ENCODE measurements around the gene PRUNE2.

PRUNE2 gene

GRCh38 chr9:76734716-76735115 is 171.2 kb downstream of the PRUNE2 start:
- DNase-seq (ENCODE audit: extremely low read depth, low read depth) = no peak
- H3K4me3 ChIP-seq (replicated peaks; ENCODE audit: low read depth, low read length) = no peak overlapping the region
- TF ChIP-seq CTCF (IDR thresholded peaks at IDR 0.05; ENCODE audit: low read depth, low read length, missing control alignments) = no peak

GRCh38 chr9:76733096-76733495 is 172.8 kb downstream of the PRUNE2 start:
- H3K4me3 ChIP-seq (replicated peaks; ENCODE audit: low read depth, low read length) = no peak overlapping the region
- no peak for TF ChIP-seq CTCF (IDR thresholded peaks at IDR 0.05; ENCODE audit: low read depth, low read length, missing control alignments)
- DNase-seq (ENCODE audit: extremely low read depth, low read depth) = no peak

GRCh38 chr9:76732341-76732958 is 173.5 kb downstream of the PRUNE2 start:
- DNase-seq (ENCODE audit: extremely low read depth, low read depth) = peak; percentile 25
- no peak for TF ChIP-seq CTCF (IDR thresholded peaks at IDR 0.05; ENCODE audit: low read depth, low read length, missing control alignments)
- H3K4me3 ChIP-seq (replicated peaks; ENCODE audit: low read depth, low read length) = no peak overlapping the region

- no peak for DNase-seq (ENCODE audit: extremely low read depth, low read depth)
- H3K4me3 ChIP-seq (replicated peaks; ENCODE audit: low read depth, low read length) = no peak overlapping the region
- no peak for TF ChIP-seq CTCF (IDR thresholded peaks at IDR 0.05; ENCODE audit: low read depth, low read length, missing control alignments)
These were observed 175.1 kb downstream of the PRUNE2 start for GRCh38 chr9:76730801-76731200.

GRCh38 chr9:76729980-76730737 is 175.8 kb downstream of the PRUNE2 start:
- no peak for TF ChIP-seq CTCF (IDR thresholded peaks at IDR 0.05; ENCODE audit: low read depth, low read length, missing control alignments)
- no peak for DNase-seq (ENCODE audit: extremely low read depth, low read depth)
- no peak overlapping the region for H3K4me3 ChIP-seq (replicated peaks; ENCODE audit: low read depth, low read length)

- no peak for TF ChIP-seq CTCF (IDR thresholded peaks at IDR 0.05; ENCODE audit: low read depth, low read length, missing control alignments)
- no peak for DNase-seq (ENCODE audit: extremely low read depth, low read depth)
- H3K4me3 ChIP-seq (replicated peaks; ENCODE audit: low read depth, low read length) = no peak overlapping the region
These were observed 176.8 kb downstream of the PRUNE2 start for GRCh38 chr9:76729116-76729515.

Measured in HFF-Myc (cell line).